ENCODE measurements around the gene ADAMTS2. TPM values are rescaled to one million over a fixed set of nuclear protein-coding genes. Genes with fewer than 3 reads are reported as not detected.

Gene ADAMTS2
- total RNA-seq, 1 donor from 2014 or later, result 0.29 TPM

DNA sequence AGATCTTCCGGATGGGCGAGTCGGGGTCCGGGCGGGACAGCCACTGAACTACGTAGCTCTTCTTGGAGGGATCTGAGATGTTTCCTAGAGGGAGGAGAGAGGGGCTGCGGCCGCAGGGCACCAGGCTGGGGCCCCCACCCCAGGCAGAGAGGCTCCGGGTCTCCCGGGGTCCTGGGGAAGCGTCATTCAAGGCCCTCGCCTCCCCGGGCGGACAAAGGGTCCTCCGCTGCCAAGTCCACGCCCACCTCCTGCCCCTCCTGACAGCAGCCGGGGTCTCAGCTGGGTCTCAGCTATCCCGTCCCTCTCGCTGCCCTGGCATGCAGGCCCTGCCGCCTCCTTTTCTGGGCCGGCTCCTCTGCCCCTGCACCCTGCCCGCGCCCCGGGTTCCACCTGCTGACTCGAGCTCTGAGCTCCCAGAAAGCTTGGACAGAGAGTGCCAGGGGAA, 223.6 kb downstream of the ADAMTS2 start:
- H3K4me3 ChIP-seq (ENCODE audit: low read depth, low read length), result no peak overlapping the region
- DNase-seq (ENCODE audit: low read depth), result no peak
- TF ChIP-seq, protein P1, sequence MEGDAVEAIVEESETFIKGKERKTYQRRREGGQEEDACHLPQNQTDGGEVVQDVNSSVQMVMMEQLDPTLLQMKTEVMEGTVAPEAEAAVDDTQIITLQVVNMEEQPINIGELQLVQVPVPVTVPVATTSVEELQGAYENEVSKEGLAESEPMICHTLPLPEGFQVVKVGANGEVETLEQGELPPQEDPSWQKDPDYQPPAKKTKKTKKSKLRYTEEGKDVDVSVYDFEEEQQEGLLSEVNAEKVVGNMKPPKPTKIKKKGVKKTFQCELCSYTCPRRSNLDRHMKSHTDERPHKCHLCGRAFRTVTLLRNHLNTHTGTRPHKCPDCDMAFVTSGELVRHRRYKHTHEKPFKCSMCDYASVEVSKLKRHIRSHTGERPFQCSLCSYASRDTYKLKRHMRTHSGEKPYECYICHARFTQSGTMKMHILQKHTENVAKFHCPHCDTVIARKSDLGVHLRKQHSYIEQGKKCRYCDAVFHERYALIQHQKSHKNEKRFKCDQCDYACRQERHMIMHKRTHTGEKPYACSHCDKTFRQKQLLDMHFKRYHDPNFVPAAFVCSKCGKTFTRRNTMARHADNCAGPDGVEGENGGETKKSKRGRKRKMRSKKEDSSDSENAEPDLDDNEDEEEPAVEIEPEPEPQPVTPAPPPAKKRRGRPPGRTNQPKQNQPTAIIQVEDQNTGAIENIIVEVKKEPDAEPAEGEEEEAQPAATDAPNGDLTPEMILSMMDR (conservative IDR thresholded peaks at IDR 0.05; ENCODE audit: low read depth, low read length), result no peak

DNA sequence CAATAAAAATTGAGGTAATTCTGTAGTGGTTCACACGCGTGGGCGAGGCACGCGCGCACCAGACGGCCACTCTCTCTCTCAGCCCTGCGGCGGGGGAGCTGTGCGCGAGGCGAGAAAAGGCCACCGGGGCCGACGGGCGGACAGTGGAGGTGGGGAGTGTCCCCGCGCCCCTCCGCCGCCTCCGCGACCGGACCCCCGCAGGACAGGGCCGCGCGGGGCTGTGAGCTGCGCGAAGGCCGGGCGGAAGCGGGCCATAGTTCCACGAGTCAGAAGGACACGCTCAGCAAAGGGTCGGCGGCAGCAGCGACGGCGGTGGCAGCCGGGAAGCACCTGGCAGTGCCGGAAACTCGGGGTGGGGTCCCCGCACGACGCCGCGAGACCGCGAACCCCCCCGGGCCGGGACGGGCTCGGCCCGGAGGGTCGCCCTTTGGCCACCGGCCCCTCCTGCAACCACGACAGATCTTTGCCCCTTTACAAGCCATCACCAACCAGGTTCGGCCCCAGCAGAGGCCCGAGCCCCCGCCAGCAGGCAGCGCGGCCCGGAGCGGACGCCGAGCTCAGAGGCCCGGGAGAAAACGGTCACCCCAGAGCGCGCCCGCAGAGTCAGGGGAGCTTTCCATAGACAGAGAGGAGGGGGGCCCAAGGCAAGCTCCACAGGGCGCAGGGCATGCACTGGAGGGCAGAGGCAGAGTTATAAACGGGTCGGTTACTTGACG, 224.2 kb downstream of the ADAMTS2 start:
- DNase-seq (ENCODE audit: low read depth), result no peak
- TF ChIP-seq, protein P1 (conservative IDR thresholded peaks at IDR 0.05; ENCODE audit: low read depth, low read length), result no peak
- no peak overlapping the region for H3K4me3 ChIP-seq (ENCODE audit: low read depth, low read length)

DNA sequence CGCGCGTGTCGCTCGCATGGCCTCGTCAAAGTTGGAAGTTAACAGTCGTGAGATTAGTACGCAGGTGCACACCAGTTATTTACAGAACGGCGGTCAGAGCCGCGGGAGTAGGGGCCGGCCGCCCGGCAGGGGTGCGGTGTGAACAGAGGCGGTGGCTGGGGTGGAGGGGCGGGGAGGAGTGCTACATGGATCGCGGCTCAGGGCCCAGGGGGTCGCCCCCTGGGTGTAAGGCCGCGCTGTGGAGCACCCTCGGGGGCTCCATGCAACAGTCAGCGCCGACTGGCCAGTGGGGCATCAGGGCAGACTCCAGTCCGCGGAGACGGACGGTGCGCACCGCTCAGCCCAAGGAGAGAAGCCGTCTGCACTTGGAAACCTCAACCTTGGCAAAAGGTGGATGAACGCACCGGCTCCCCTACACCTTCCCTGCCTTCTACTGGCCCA, 224.8 kb downstream of the ADAMTS2 start:
- TF ChIP-seq, protein P1 (conservative IDR thresholded peaks at IDR 0.05; ENCODE audit: low read depth, low read length), result no peak
- DNase-seq (ENCODE audit: low read depth), result no peak
- no peak overlapping the region for H3K4me3 ChIP-seq (ENCODE audit: low read depth, low read length)

DNA sequence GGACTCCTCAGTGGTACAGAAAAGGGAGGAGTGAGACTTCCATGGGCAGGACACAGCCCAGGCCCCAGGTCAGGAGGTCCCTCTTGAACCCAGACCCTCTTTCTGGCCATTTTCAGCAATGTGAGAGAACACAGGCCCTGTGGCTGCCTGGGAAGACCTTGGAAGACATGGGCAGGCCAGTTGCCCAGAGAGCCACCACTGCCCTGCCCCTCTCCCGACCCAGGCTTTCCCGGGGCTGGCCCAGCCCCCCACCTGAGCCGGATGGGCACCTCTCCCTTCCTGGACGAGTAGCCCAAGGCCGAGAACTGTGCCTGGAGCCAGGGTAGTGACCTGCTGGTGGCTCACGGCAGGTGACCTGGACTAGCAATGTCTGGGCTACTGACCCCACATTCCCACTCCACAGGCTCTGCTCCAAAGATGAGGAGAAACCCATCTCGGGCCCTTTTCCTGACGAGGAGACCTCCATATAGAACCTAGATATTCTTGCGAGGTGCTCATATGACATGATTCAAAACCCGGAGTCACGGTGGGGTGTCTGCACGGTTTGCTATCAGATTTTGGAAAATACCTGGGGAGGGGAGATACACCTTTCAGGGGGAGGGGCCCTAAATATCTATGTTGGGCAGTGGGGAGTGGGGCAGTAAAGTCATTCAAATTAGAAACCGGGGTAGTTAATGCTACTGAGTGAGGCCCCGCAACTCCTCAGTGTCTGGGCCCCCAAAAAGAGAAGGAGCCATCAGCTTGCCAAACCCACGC, 225.7 kb downstream of the ADAMTS2 start:
- TF ChIP-seq, protein P1 (conservative IDR thresholded peaks at IDR 0.05; ENCODE audit: low read depth, low read length), result no peak
- H3K4me3 ChIP-seq (ENCODE audit: low read depth, low read length), result no peak overlapping the region
- no peak for DNase-seq (ENCODE audit: low read depth)

DNA sequence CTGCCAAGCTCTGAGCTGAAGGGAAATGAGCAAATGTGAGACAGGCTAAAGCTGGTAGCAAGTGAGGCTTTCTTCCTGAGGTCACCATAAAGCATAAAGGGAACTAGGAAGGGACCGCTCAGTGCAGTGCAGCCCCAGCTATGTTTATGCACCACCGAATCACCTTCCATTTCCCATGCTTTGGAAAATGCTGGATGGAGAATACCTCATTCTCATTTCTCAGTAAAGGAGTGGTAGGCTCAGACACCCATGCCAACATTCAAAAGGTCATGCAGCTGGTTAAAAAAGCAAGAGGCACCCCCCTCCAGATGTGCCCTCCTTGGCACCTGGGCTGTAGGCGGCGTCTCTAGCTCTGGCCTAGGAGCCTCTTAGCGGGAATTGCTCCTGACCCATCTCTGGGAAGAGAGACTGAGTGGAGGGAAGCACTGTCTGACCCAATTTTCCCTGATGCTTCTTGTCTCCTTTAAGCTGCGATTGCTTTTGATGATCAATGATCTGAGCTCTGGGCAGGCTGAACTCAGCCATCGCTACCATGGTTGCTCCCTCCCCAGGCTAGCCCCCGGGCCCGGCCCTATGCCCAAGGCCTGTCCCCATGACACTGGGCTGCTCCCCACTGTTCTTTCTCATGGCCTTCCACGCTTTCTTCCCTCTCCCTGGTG, 226.4 kb downstream of the ADAMTS2 start:
- no peak for DNase-seq (ENCODE audit: low read depth)
- TF ChIP-seq, protein P1 (conservative IDR thresholded peaks at IDR 0.05; ENCODE audit: low read depth, low read length), result no peak

DNA sequence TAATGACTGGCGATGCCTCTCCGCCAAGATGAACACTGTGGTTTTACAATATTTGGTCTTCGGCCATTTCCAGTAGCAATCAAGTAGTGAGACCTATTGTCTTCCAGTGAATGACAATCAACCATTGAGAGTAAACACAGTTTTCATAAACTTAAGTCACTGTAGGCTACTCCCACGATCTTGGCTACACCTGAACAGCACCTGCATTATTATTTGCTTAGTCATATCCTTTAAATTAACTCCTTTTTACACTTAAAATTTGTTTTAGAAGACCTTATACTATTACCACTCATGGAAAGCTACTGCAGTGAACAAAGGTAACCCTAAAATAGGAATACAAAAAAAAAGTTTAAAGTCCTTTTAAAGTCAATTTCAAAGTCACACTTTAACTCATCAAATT, 226.9 kb downstream of the ADAMTS2 start:
- no peak for DNase-seq (ENCODE audit: low read depth)
- TF ChIP-seq, protein P1 (conservative IDR thresholded peaks at IDR 0.05; ENCODE audit: low read depth, low read length), result no peak
- H3K4me3 ChIP-seq (ENCODE audit: low read depth, low read length), result no peak overlapping the region

More for the DNA sequence above, 226.4 kb downstream of the ADAMTS2 start:
- no peak overlapping the region for H3K4me3 ChIP-seq (ENCODE audit: low read depth, low read length)

Measured in epithelial cell of proximal tubule (primary cell).